OCI-M1 (cell line): ENCODE results near the gene LATS2.
"Not testable (repeated sequence)": the region's sequence is repeated elsewhere in the genome, so short reads cannot be mapped to it uniquely, and the experiment has no call there.

Source experiments
- DNase-seq: peaks from one replicate; lab custom pipeline; 2025; lab: John Stamatoyannopoulos, UW

LATS2 gene

DNA sequence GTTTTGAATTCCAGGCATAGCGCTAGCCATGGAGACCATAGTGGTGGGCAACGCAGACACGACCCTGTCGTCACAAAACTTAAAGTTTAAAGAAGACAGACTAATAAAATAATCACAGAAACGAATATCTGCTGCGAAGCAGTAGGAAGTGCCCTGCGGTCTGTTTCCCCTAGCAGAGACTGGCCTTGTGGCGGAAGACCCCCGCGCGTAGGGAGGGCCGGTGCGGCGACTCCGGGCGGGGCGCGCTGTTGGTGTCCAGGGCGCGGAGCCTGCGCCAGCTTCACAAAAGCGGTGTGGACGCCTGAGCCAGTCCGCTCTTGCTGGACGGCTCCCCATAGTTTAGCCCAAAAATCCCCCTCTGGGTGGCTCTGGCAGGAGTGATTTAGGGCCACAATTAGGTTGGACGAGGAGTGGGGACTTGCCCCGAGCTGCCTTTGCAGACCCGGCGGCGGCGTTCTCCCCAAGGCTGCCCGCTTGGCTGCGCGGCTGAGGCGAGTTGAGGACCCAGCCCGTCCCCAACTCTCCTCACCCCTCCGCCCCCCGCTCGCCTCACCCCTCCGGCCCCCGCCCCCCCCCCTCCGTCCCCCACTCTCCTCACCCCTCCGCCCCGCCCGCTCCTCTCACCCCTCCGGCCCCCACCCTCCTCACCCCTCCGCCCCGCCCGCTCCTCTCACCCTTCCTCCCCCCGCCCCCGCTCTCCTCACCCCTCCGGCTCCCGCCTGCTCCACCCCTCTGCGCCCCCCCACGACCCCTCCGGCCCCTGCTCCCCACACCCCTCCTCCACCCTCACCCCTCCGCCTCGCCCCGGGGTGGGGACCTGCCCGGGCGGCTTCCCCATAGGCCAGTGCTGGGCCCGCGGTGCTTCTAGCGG is 14.2 kb upstream of the LATS2 start:
- peak; percentile 4 for DNase-seq

DNA sequence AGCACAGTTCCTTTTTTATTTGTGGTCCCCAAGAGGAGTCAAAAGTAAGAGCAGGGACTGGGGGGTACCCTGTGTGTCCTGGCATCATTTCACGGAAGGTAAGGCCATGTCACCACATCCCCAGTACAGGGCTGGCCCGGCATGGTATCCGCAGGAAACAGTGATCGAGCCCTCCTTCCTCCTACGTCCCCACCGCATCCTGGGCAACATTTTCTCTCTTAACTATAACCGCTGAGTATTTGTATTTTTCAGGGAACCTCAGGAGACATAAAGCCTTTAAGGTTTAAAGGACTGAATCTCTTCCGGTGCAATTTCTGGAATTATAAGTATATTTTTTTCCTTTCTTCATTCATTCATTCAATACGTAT is 13.6 kb upstream of the LATS2 start:
- DNase-seq: no peak

DNA sequence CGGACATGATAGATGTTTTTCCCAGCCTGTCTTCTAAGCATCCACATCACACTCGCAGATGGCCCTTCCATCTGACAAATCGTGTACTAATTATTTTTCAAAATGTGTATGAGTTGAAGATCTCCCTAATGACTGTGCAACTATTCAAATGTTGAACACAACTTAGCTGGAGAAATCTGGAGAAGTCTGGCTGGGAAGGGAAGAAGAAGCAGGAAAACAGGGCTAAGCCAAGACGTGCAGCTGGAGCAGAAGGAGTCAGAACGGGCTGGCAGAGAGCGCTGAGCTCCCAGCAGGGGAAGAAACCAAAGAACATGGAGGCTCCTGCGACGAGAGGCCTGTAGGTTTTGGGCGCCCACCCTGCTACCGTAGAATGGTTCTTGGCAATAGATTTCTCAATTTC is 13.2 kb upstream of the LATS2 start:
- no peak for DNase-seq

DNA sequence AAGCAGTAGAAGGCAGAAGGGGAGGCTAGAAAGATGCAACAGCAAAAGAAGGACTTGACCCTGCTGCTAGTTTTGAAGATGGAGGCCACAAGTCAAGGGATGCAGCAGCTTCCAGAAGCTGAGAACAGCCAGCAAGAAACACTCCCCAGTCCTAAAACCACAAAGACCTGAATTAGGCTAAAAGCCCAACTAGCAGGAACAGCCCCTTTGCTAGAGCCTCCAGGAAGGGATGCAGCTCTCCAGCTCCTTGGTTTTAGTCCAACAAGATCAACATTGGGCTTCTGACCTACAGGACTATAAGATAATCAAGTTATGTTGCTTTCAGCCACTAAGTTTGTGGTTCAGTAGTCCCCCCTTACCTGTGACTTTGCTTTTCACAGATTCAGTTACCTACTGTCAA is 10.5 kb upstream of the LATS2 start:
- no peak for DNase-seq

DNA sequence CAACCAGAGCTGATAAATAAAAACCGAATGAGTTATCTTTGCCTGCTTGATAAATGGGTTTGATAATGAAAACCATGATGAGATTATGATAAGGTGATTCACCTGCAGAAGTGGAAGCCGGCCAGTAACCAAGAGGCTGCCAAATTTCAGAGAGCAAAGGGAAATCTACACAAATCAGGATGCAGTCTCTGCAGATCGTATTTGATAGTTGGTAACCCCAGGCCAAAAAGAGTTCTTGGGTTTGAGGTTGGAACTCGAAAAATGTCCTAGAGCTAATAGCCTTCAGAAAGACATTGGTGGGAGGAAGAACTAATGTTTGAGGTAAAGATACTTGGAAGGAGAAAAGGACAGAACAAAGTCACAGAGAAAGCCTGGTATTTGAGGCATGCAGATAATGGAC is 9.6 kb upstream of the LATS2 start:
- no peak for DNase-seq

DNA sequence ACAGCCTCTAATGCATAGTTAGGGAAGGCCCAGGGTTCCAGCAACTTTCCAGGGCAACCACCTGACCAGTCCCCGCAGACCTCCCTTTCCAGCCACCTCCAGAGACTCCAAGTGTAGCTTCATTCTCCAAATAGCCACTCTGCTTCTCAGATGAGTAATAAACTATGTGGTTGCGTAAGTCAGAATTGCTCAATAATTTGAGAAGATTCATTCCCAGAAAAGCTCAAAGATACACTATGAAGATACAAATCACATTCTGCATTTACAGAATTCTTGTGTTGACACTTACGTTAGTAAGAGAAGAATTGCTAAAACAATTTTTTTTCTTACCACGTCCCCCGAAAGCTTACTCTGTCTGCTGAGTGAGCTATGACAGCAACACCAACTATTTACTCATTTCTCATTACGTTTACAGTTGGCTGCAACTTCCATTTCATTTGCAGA is 8.2 kb upstream of the LATS2 start:
- DNase-seq: peak; percentile 83

DNA sequence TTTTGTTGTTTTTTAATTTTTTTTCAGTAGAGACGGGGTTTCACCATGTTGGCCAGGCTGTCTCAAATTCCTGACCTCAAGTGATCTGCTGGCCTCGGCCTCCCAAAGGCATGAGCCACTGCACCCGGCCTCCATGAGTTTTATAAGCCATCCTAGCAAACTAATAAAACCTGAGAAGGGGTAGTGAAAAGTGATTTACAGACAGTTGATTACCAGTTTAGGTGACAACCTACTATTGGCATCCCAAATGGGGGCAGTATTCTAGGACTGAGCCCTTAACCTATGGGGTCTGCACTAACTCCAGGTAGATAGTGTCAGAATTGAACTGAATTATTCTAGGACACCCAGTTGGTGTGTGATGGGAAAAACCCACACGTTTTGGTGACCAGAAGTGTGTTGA is 6.5 kb upstream of the LATS2 start:
- DNase-seq: no peak

DNA sequence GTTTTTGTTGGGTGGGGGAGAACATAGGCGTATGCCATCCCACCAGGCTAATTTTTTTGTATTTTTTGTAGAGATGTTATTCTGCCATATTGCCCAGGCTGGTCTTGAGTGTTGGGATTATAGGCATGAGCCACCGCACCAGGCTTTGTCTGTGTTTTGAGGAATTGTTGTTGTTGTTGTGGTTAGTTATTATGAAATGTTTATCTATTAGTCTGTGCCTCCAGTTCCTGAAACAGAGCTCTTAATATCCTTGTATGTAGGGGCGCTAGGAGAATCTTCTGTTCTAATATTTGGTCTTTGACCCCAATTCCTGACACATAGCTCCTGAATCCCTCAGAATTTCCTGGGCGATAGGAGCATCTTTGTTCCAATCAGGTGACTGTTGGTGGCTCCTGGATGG is 5.6 kb upstream of the LATS2 start:
- no peak for DNase-seq

DNA sequence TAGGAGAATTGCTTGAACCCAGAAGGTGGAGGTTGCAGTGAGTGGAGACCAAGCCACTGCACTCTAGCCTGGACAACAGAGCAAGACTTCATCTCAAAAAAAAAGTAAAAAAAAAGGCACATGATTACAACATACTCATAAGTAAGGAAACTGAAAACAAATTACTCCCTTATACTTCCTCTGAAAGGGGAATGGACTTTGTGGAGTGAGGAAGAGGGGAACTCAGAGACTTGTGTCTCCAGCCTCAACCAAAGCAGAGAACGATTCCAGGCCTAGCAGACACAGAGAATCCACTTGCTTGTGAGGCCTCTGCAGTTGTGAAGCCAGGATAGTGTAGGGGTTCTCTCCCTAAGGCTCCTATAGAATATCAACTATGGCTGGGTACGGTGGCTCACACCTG is 4.3 kb upstream of the LATS2 start:
- DNase-seq: no peak

DNA sequence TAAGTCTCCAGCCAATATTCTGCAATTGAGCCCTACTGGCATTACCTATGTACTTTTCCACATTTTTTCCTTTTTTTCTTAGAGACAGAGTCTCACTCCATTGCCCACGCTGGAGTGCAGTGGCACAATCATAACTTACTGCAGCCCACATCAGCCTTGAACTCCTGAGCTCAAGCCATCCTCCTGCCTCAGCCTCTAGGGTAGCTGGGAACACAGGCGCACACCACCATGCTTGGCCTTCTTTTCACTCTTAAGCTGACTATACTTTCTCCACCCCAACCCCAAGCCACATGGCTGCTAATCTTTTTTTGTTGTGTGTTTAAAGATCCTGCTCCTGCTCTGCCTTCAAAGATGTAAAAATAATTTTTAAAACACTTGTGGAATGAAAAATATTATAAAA is 1.6 kb upstream of the LATS2 start:
- no peak for DNase-seq

DNA sequence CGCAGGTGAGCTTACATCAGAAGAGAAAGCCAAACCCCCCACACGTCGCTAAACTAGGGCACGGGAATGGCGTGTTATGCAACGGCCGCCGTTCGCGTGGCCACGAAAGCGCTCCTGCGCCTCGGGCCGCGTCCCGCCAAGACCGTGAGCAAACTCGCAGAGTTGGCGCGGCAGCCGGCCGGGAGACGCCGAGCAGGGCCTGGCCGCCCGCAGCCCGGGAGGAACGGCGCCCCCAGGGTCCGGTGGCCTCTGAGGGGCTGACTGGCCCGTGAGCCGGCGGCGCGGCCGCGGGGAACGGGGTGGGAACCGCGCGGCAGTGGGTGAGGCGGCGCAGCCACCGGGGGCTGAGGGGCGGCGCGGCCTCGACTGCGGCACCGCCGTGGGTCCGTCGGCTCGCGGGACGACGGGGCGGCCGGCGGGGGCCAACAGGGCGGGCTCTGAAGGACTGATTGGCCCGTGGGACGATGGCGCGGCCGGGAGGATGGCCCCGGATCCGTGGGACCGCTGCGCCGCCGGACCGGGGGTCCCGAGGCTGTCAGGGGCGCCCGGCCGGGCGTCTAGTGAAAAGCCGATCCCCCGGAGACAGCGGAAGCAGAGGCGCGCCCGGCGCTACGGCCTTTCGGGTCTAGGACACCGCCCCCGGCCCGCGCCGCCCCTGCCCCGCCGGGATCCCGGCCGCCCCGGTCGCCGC is 903 bp downstream of the LATS2 start:
- peak; percentile 11 for DNase-seq

DNA sequence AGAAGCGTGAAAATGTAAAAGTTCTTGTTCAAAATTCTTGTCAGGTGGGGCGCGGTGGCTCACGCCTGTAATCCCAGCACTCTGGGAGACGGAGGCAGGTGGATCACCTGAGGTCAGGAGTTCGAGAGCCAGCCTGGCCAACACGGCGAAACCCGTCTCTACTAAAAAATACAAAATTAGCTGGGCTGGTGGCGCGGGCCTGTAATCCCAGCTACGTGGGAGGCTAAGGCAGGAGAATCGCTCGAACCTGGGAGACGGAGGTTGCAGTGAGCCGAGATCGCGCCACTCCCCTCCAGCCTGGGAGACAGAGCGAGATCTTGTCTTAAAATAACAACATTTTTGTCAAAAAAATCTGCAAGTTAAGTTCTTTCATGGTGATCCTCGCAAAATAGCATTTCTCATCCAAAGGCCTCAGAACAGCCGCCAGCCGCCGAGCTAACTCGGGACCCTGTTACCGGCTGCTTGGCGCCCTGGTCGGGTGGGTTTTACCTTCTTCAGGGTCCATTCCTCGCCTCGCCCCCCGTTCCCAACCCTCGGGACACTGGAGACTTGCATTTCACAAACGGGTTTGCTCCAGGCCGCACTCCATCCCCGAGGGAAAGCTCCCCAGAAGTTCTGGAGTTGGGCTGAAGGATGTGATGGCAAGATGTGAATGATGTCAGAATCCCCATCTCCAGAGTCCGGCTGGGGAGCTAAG is 1.6 kb downstream of the LATS2 start:
- no peak for DNase-seq

DNA sequence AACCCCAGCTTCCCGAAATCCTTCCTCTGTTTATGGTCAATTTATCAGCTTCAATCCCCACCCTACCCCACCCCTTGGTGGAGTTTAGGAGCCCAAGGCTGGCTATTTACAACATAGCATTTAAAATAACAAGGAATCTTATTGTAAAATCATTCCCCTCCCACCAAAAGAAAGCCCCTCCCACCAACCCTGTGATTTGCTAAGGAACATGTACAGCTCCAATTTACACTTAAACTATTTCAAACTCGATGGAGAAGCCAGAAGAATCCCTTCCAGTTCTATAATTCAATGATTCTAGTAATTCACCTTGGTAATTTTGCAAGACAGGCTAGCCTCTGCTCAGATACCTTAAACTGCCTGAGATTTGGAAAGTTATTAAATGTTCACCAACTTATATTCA is 3.0 kb downstream of the LATS2 start:
- DNase-seq: peak; percentile 7

DNA sequence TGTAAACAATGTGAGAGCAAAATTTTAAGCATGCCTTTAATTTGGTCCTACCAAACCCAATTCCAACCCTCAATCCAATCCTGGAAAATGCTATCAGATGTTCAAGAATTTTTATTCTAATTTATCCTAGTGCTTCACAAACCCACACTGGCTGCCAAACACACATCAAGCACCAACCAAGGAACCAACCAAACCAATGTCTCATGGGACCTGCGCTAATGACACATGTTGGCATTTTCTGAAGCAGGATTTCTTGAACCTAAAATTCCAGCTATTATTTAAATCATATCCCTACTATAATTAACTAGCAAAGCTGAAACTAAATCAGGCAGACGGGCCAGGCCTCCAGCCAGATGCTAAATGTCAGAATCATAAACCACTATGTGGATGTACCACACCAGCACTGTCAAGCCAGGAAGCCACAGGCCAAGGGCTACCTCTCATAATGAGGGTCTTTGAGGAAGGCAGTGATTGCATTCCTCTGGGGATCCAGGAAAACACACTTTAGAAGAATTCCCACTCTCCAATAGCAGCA is 5.8 kb downstream of the LATS2 start:
- no peak for DNase-seq

DNA sequence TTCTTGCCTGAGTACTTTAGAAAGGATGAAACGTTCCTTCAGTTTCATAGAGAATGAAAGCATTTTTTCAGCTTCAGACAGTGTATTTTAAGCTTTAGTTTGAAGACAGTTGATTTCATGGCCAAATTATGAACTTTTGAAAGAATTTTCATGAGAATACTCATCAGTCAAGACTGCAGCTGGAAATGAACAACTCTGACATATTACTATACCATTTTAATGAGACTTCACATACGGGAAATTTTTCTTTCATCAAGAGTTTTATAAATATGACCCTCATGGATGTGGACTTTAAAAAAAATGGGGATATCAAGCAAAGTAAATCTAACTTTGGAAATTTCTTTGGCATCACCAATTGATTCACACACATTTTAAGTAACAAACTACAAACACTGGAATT is 6.4 kb downstream of the LATS2 start:
- DNase-seq: no peak

DNA sequence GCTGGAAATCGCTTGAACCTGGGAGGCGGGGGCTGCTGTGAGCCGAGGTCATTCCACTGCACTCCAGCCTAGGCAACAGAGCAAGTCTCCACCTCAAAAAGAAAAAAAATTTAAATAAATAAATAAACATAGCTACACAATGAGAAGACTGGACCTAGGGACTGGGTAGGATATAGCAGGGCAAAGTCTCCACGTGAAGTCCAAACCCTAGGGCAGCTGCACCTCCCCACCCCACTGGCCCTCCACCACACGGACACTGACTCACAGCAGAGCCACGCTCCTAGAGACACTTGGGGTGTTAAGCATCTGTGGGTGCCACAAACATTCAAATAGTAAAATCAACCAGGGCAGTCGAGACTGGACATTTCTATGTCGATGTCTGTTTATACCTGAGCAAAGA is 7.1 kb downstream of the LATS2 start:
- no peak for DNase-seq

DNA sequence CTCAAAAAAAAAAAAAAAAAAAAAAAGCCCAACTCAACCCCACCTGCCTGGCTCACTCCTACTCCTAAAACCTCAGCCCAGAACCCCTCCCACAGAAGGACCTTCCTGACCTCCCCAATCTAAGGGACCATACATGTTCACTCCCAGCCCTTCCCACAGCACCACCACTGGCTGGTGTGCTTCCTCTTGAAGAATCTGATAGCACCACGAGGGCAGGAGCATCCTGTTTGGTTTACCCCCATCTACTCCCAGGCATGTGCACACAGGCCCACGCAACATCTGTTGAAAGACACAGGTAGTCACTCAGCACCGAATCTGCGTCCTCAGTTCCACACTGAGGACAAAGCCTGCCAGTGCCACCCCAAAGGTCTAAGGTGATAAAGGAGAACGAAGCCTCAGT is 8.2 kb downstream of the LATS2 start:
- DNase-seq: no peak

DNA sequence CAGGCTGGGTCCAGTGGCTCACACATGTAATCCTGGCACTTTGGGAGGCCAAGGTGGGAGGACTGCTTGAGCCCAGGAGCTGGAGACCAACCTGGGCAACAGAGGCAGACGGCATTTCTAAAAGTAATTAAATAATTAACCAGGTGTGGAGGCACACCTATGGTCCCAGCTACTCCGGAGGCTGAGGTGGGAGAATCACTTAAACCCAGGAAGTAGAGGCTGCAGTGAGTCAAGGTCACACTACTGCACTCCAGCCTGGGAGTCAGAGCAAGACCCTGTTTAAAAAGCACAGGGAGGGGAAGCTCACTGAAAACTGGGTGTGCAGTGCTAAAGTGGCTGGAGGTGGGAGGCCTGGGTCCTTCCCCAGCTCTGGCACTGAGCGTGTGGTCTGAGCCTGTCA is 9.7 kb downstream of the LATS2 start:
- no peak for DNase-seq

DNA sequence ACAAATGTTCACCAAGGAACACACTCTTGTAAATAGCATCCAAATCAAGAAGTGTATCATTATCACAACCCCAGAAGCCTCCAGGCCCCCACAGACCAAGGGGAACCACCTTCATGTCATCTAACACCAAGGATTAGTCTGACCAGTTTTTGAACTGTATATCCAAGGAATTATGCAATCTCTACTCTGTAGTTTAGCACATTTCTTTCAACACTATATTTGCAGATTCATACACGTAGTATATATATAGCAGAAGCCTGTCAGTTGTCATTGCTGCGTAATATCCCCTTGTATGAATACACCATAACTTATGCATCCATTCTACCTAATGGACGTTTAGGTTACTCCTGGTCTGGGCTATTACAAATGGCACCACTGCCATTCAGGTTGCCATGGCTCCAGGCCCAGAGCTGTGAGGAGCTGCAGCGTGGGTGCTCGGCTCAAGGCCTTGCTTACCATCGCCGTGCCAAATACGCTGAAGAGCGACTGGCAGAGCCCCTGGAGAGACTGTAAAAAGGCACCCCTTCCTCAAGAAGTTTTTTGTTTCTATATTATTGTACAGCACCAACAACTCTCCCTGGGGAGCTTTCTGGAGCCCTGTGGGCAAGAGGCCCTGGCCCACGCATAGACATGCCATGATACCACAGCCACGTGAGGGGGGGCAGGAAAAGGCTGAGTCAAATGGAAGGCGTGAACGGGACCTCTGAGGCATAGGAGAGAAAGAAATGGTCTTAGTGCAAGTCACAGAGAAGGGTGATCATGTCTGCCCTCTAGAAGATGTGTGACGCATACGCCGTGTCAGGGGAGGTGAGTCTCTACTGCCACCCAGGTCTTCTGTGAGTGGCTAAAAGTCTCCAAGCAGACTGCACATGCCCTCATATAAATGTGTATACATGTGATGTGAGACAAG is 10.8 kb downstream of the LATS2 start:
- DNase-seq: no peak

DNA sequence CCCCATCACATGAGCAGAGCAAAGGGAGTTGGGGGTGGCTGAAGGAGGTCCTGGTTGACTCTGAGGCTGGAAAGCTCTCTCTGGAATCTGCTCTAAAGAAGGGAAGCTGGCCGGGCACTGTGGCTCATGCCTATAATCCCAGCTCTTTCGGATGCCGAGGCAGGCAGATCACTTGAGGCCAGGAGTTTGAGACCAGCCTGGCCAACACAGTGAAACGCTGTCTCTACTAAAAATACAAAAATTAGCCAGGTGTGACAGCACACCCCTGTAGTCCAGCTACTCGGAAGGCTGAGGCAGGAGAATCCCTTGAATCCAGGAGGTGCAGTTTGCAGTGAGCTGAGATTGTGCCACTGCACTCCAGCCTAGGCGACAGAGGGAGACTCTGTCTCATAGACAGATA is 11.7 kb downstream of the LATS2 start:
- not testable (repeated sequence) for DNase-seq

DNA sequence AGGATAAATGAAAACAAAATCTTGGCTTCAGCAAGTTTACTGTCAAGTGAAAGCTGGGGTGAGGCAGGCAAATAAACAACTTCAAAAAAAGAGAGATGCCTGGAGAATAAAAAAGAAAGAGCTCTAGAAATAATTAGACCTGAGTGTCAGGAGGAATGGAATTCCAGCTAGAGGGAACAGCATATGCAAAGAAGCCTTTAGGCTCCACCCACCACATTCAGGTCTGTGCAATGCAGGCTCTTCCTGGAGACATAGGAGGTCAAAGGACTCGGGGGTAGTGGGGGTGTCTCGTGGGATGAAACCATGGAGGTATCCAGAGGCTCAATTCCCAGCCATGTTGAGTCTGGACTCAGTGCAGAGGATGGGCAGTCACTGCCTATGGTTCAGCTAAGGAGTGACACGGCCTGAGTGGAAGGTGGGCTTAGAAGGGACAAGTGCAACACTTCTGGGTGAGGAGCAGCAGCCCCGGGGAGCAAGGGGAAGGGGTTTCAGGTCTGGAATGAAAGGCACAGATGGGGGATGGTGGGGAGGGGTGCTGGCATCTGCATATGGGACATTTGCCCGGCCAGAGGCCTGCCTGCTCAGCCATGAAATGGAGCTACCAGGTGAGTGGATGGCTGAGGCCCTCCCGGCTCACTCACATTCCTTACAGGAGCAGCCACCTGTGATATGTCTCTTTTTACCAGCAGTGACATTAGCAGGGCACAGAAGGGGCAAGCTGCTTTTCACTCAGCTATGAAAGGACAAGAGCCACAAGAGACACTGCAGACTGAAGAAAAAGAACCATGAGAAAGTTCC is 12.3 kb downstream of the LATS2 start:
- no peak for DNase-seq
